VCaP (cell line): ENCODE data around the gene GTF3A.

ENCODE experiments used
- H3K27ac ChIP-seq: fragments of 450-650 bp; 2 replicates; pipeline ENCODE4 v1.5.1; 2017
- CTCF ChIP-seq: fragments of 450-650 bp; conservative IDR thresholded peaks from 2 replicates; pipeline ENCODE4 v1.5.1; 2017; ENCODE audit warnings: mild to moderate bottlenecking, moderate library complexity

GTF3A gene

GRCh38 chr13:27383104-27383921, 41.1 kb upstream of the GTF3A start:
- H3K27ac ChIP-seq: no peak overlapping the region
- TF ChIP-seq CTCF: no peak

GRCh38 chr13:27384285-27384684, 40.1 kb upstream of the GTF3A start:
- no peak for TF ChIP-seq CTCF
- no peak overlapping the region for H3K27ac ChIP-seq

- no peak for TF ChIP-seq CTCF
- H3K27ac ChIP-seq: no peak overlapping the region
Observed at GRCh38 chr13:27388241-27388640, 36.2 kb upstream of the GTF3A start.

GRCh38 chr13:27389891-27390290, 34.5 kb upstream of the GTF3A start:
- TF ChIP-seq CTCF: no peak
- no peak overlapping the region for H3K27ac ChIP-seq

GRCh38 chr13:27391471-27391870, 32.9 kb upstream of the GTF3A start:
- no peak for TF ChIP-seq CTCF
- H3K27ac ChIP-seq: no peak overlapping the region

GRCh38 chr13:27393101-27393500, 31.3 kb upstream of the GTF3A start:
- TF ChIP-seq CTCF: no peak
- H3K27ac ChIP-seq: no peak overlapping the region

GRCh38 chr13:27395007-27395510, 29.4 kb upstream of the GTF3A start:
- H3K27ac ChIP-seq: no peak overlapping the region
- no peak for TF ChIP-seq CTCF
